Fibroblast of the aortic adventitia (primary cell): Measurements from ENCODE around the gene FBRSL1. TPM values are rescaled to one million over a fixed set of nuclear protein-coding genes. Genes with fewer than 3 reads are reported as not detected.

Source experiments
- DNase-seq: peaks from one replicate; pipeline ENCODE4 v3.0.0-alpha.2; 2010; ENCODE audit warnings: low read depth
- H3K4me3 ChIP-seq: 2 replicates; pipeline ENCODE4 v1.5.1; 2011; ENCODE audit warnings: low read depth, mild to moderate bottlenecking, control low read depth, low read length, moderate library complexity
- total RNA-seq: library from RNA; depleted of rRNA; stranded (reverse); fragments of >200 nt; gene quantifications from 2 replicates; pipeline ENCODE4 v1.2.3, GENCODE V29; 2012; ENCODE audit warnings: low replicate concordance
- TF ChIP-seq, protein P1 (sequence below): IDR thresholded peaks from 2 replicates; pipeline ENCODE4 v1.5.1; 2011; ENCODE audit warnings: mild to moderate bottlenecking, low read length, control low read depth, inconsistent platforms; ENCODE audit not compliant: insufficient read depth

FBRSL1 gene
- total RNA-seq, 1 donor, result 5.2 TPM

DNA sequence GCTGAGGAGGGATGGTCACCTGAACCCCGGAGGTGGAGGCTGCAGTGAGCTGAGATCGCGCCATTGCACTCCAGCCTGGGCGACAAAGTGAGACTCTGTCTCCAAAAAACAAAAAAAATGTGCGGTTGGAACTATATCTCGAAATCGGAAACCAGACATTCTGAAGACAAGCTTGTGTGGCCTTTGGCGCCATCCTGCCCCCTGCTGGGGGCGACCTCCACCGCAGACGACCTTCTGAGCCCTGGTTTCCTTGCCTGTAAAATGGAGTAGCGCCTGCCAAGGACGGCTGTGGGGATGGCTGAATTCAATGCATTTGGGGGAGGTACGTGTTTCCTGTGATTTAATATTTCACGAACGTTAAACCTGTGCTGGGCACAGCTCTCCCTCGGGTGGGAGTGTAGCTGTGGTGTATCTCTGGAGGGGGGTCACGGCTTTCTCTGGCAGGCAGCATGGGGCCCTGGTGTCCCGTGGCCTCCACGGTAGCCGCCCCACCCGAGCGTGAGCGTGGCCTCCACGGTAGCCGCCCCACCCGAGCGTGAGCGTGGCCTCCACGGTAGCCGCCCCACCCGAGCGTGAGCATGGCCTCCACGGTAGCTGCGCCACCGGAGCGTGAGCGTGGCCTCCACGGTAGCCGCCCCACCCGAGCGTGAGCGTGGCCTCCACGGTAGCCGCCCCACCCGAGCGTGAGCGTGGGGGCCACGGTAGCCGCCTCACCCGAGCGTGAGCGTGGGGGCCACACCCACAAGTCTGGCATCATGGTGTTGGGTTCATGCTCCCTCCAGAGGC lies 65.1 kb downstream of the FBRSL1 start:
- no peak overlapping the region for H3K4me3 ChIP-seq
- DNase-seq, result no peak
- TF ChIP-seq, protein P1, sequence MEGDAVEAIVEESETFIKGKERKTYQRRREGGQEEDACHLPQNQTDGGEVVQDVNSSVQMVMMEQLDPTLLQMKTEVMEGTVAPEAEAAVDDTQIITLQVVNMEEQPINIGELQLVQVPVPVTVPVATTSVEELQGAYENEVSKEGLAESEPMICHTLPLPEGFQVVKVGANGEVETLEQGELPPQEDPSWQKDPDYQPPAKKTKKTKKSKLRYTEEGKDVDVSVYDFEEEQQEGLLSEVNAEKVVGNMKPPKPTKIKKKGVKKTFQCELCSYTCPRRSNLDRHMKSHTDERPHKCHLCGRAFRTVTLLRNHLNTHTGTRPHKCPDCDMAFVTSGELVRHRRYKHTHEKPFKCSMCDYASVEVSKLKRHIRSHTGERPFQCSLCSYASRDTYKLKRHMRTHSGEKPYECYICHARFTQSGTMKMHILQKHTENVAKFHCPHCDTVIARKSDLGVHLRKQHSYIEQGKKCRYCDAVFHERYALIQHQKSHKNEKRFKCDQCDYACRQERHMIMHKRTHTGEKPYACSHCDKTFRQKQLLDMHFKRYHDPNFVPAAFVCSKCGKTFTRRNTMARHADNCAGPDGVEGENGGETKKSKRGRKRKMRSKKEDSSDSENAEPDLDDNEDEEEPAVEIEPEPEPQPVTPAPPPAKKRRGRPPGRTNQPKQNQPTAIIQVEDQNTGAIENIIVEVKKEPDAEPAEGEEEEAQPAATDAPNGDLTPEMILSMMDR, result no peak

DNA sequence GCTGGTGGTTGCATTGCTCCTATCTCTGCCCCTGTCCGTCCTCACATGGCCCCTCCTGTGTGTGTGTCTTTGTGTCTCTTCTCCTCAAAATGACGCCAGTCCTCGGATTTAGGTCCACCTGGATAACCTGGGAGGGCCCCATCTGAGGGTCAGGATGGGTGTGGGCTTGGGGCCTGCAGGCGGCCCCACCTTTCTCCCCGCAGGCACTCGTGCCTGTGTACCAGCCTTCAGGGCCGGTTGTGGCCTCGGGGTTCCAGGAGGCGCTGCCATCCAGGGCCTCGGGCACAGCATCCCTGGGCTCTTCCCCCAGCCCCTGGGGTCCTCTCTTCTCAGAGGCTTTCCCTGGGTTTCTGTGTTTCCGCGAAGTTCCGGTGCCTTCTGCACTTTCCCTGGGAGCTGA lies 65.7 kb downstream of the FBRSL1 start:
- H3K4me3 ChIP-seq, result no peak overlapping the region
- DNase-seq, result no peak
- TF ChIP-seq, protein P1, result no peak

DNA sequence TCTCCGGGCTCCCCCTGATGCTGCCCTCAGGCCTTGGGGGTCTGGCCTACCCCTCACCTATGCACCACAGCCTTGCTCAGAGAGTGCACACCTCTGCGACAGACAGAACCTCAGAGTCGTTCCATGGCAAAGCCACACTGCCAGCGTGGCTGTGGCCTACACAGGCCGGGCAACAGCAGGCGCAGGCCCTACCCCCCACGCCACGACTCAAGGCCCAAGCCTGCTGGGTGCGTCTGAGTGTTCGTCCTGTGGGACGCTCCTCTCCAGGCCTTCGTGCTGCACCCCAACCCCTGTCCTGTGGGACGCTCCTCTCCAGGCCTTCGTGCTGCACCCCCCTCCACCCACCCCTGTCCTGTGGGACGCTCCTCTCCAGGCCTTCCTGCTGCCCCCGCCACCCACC lies 66.3 kb downstream of the FBRSL1 start:
- DNase-seq, result no peak
- TF ChIP-seq, protein P1, result no peak
- H3K4me3 ChIP-seq, result no peak overlapping the region

DNA sequence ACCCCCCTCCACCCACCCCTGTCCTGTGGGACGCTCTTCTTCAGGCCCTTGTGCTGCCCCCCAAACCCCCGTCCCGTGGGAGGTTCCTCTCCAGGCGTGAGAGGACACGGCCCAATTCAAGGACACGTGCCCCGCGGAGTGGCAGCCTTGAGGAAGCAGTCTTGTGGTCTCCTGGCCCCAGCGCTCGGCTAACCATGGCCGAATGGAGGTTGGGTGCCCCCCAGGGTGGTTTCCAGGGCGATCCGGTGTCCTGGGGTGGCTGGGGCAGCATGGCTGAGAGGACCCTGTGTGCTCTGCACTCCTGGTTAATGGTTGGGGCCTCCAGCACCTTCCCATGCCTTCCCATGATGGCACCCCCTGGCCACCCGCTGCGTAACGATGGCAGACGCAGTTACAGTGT lies 66.8 kb downstream of the FBRSL1 start:
- TF ChIP-seq, protein P1, result no peak
- H3K4me3 ChIP-seq, result no peak overlapping the region
- DNase-seq, result no peak

DNA sequence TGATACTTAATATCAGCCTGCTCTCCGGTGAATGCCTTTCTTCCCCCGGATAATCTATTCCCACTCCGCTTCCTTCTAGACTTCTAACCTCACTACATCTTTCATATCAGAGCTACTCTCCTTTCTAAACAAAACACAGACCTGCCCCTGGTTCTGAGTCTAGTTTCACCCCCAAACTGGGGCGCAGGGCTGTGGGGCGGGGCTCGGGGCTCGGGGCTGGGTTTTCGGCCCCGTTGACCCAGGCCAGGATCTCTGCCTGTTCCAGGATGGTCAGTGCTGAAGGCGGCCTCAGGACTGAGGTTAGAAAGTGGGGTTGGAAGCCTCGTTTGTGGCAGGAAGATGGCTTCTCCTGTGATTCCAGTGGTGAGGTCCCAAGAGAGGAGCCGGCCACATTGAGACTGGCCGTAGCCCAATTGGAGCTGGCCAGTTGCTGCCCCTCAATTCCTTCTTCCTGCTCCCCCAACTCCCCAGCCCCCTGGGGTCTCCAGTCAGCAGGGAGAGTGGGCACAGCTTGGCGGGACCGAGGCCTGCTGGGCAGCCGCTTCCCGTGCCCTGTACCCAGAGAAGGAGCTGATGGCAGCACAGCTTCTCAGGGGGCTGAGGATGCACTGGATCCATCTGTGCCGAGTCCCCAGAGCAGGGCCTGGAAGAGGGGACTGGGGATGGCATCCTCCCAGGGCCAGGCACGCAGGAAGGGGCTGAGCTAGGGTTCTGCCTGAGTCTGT lies 67.5 kb downstream of the FBRSL1 start:
- TF ChIP-seq, protein P1, result no peak

DNA sequence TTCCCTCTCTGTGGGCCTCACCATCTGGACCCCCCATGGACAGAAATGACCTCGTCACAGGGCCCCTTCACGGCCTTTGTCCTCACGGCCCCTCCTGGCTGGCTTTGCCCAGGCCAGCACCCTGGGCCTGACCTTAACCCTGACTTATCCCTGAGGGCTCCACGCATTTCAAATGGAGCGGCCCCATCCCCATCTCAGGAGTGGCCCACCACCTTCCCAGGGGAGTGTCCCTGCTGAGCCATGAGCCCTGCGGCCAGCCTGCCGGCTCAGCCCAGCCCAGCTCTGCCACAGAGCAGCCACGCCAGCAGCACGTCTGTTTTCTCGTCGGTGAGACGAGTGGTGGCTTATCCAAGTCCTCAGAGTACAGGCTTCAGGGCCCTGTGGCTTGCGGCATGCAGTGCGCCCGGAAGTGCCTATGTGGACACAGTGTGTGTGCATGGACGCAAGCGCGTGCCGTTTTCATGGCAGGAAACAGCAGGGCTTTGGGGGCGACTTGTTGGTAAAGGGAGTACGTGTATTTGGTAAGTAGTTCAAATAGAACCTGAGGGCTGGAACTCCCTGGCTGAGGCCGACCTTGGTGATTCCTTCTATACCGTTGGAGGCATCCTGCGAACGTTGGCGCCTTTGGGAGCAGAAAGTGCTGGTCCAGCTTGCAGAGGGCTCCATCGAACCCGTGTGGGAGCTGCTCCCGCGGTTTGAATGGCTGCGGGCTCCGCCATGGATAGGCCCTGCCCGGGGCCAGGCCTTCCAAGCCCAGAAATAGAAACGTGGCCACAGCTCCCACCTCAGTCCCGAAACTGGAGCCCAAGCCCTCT lies 68.3 kb downstream of the FBRSL1 start:
- TF ChIP-seq, protein P1, result no peak
- no peak for DNase-seq
- no peak overlapping the region for H3K4me3 ChIP-seq

More for the DNA sequence above, 67.5 kb downstream of the FBRSL1 start:
- DNase-seq, result no peak
- H3K4me3 ChIP-seq, result no peak overlapping the region
